Measurements from ENCODE around the gene C22orf23.

Gene C22orf23

GRCh38 chr22:37905534-37906363 is 47.7 kb downstream of the C22orf23 start, which contains the start of gene MICALL1 (continued):
- peak; percentile 25; the same call in 1 of the 2 replicates for TF ChIP-seq ZBTB6 (tag by site-specific recombination; IDR thresholded peaks at IDR 0.05)
- peak; percentile 64; the same call in 1 of the 2 replicates for TF ChIP-seq MZF1 (tag by site-specific recombination; IDR thresholded peaks at IDR 0.05; ENCODE audit: borderline replicate concordance)
- no peak for TF ChIP-seq ZNF747 (tag by site-specific recombination; IDR thresholded peaks at IDR 0.05)
- TF ChIP-seq ZNF777 (tag by site-specific recombination; IDR thresholded peaks at IDR 0.05; ENCODE audit: borderline replicate concordance): 0 out of 2 replicates have a peak, but pooled peaks have one; percentile 13
- no peak; the same call in 1 of the 2 replicates for TF ChIP-seq KLF7 (tag by site-specific recombination; IDR thresholded peaks at IDR 0.05; ENCODE audit: borderline replicate concordance)
- TF ChIP-seq KLF16 (tag by site-specific recombination; IDR thresholded peaks at IDR 0.05): peak; percentile 66
- peak; percentile 99 for TF ChIP-seq ZNF398 (tag by site-specific recombination; IDR thresholded peaks at IDR 0.05)

- Histone ChIP-seq H3K27ac (ENCODE audit: extremely low read depth, low read depth, low read length) (peak overlapping the region; percentile 98), H3K4me3 (ENCODE audit: low read depth, low read length) (peak overlapping the region; percentile 72), H3K36me3 (ENCODE audit: control insufficient read depth in 2 of 2, insufficient read depth in 1 of 2, low read length in 2 of 2) (peaks cover 4 to 15% of the 10 kb centered on the region in 2 experiments; a peak in 2 of 3 replicates), H3K4me1 (ENCODE audit: control insufficient read depth, insufficient read depth, low read length) (peaks cover 10% of the 10 kb centered on the region; the same call in 1 of the 2 replicates), H3K9me3 (ENCODE audit: control insufficient read depth, insufficient read depth, low read depth, low read length) (no peaks in the 10 kb centered on the region)
- CTCF ChIA-PET: interaction anchor here (0.6 to 2.5 kb wide), 8 partner anchors 14 to 294 kb away, joined by 3 to 12 read pairs (median 4); no protein-coding TSS in a partner anchor
- POLR2A ChIA-PET: interaction anchor here (0.6 to 2.5 kb wide), 21 partner anchors 8 to 315 kb away, joined by 3 to 25 read pairs (median 4); partner anchors contain the start of genes ANKRD54, C22orf23, GCAT and GGA1
- peak; percentile 99 for TF ChIP-seq ZEB2 (tag by site-specific recombination; IDR thresholded peaks at IDR 0.05)
- no peak; the same call in none of the 2 replicates for TF ChIP-seq ZNF785 (tag by site-specific recombination; IDR thresholded peaks at IDR 0.05)
- peak; percentile 83 for TF ChIP-seq ZFP69B (tag by site-specific recombination; IDR thresholded peaks at IDR 0.05)
- no peak for TF ChIP-seq ZNF624 (tag by site-specific recombination; IDR thresholded peaks at IDR 0.05)
- peak; percentile 81 for TF ChIP-seq ZNF335 (tag by site-specific recombination; conservative IDR thresholded peaks at IDR 0.05)
- TF ChIP-seq ZNF76 (tag by site-specific recombination; IDR thresholded peaks at IDR 0.05; ENCODE audit: borderline replicate concordance, low read depth): peak; percentile 52
- peak; percentile 84; the same call in 1 of the 2 replicates for TF ChIP-seq TSHZ1 (tag by site-specific recombination; IDR thresholded peaks at IDR 0.05; ENCODE audit: borderline replicate concordance)
- no peak for TF ChIP-seq GFI1B (tag by site-specific recombination; IDR thresholded peaks at IDR 0.05)
- TF ChIP-seq ZFHX2 (tag by site-specific recombination; conservative IDR thresholded peaks at IDR 0.05): peak; percentile 63
- peak; percentile 67 for TF ChIP-seq GLIS1 (tag by site-specific recombination; IDR thresholded peaks at IDR 0.05)
- peak; percentile 95 for TF ChIP-seq ZBTB48 (tag by site-specific recombination; IDR thresholded peaks at IDR 0.05)
- TF ChIP-seq ZNF830 (tag by site-specific recombination; IDR thresholded peaks at IDR 0.05; ENCODE audit: low read depth): no peak
- TF ChIP-seq ZNF707 (tag by site-specific recombination; IDR thresholded peaks at IDR 0.05): 0 out of 2 replicates have a peak, but pooled peaks have one; percentile 34
- TF ChIP-seq ZNF558 (tag by site-specific recombination; IDR thresholded peaks at IDR 0.05): peak; percentile 74
- peak; percentile 36; the same call in 1 of the 2 replicates for TF ChIP-seq KLF9 (tag by site-specific recombination; IDR thresholded peaks at IDR 0.05; ENCODE audit: low read depth)
- peak; percentile 97 for TF ChIP-seq ZNF324 (tag by site-specific recombination; IDR thresholded peaks at IDR 0.05)
- TF ChIP-seq PATZ1 (tag by site-specific recombination; IDR thresholded peaks at IDR 0.05): peak; percentile 92
- peak; percentile 95 for TF ChIP-seq ZNF366 (tag by site-specific recombination; conservative IDR thresholded peaks at IDR 0.05)
These were observed 48.5 kb downstream of the C22orf23 start for GRCh38 chr22:37904572-37905533.
